OCI-LY3 (cell line): ENCODE results near the gene WFDC13.

ENCODE experiments used
- EZH2phosphoT487 ChIP-seq: fragments of 200-600 bp; shearing (Covaris generic); IDR thresholded peaks from 2 replicates; pipeline ENCODE4 v1.6.1; 2018; ENCODE audit warnings: antibody characterized with exemption, mixed run types, low read depth
- TF ChIP-seq, protein P1 (sequence below): fragments of 200-600, 300-600 bp; sonication (generic); IDR thresholded peaks from 2 replicates; pipeline ENCODE4 v1.5.1; 2014; ENCODE audit warnings: antibody characterized with exemption, low read length, low read depth

DNA sequence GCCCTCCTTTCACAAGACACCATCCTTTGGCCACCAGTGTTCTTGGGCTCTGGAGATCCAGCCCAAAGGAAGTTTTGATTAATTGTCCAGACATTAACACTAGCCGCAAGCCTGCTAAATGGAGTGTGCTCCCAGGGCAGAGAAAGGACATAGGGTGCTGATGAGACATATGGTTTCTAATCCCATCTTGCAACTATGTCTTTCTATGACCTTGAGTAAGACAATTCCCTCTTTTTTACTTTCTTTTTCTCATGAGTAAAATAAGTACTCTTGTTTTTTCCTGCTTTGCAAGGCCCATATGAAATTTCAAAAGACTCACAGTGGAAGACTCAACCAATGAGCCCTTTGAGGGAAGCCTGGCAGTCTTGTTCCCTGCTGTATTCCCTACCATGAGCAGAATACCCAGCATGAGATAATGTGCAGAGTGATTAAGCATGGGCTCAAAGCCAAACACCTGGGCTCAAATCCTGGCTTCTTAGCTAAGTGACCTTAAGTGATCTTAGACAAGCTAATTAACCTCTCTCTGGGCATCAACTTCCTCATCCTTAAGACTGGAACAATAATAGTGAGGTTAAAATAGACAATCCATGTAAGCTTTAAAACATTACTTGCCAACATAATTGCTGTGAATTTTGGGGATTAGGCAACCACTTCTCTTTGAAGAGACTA, 3.3 kb downstream of the WFDC13 start, which contains the start of gene WFDC10B:
- TF ChIP-seq, protein P1, sequence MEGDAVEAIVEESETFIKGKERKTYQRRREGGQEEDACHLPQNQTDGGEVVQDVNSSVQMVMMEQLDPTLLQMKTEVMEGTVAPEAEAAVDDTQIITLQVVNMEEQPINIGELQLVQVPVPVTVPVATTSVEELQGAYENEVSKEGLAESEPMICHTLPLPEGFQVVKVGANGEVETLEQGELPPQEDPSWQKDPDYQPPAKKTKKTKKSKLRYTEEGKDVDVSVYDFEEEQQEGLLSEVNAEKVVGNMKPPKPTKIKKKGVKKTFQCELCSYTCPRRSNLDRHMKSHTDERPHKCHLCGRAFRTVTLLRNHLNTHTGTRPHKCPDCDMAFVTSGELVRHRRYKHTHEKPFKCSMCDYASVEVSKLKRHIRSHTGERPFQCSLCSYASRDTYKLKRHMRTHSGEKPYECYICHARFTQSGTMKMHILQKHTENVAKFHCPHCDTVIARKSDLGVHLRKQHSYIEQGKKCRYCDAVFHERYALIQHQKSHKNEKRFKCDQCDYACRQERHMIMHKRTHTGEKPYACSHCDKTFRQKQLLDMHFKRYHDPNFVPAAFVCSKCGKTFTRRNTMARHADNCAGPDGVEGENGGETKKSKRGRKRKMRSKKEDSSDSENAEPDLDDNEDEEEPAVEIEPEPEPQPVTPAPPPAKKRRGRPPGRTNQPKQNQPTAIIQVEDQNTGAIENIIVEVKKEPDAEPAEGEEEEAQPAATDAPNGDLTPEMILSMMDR, result no peak
- TF ChIP-seq EZH2phosphoT487, result no peak
